Spleen (tissue), 11 donors: Measurements from ENCODE around the gene HUS1B. TPM values are rescaled to one million over a fixed set of nuclear protein-coding genes. Genes with fewer than 3 reads are reported as not detected.

ENCODE experiments used
- DNase-seq: peaks from one replicate; pipeline ENCODE4 v3.0.0-alpha.2; 2020
- H3K27ac ChIP-seq, 8 donors: fragments of 200-600 bp; sonication (generic) in 7 of 8; 1 replicate in 4 of 8; 2 replicates in 4 of 8; pipeline versions ENCODE4 v1.5.0 to v1.8.0; 2016 to 2021; ENCODE audit warnings: inconsistent platforms in 4 of 8, mild to moderate bottlenecking in 4 of 8, moderate library complexity in 1 of 8
- H3K27me3 ChIP-seq, 7 donors: fragments of 200-600 bp; sonication (generic) in 6 of 7; replicated peaks in 1 of 7; 1 replicate in 4 of 7; 2 replicates in 3 of 7; pipeline versions ENCODE4 v1.5.0 to v1.8.0; 2016 to 2021; ENCODE audit warnings: inconsistent platforms in 3 of 7, mild to moderate bottlenecking in 1 of 7
- H3K36me3 ChIP-seq, 6 donors: fragments of 200-600 bp; sonication (generic) in 5 of 6; 1 replicate in 4 of 6; 2 replicates in 2 of 6; pipeline versions ENCODE4 v1.5.0 to v1.8.0; 2016 to 2021; ENCODE audit warnings: inconsistent platforms in 2 of 6
- H3K4me1 ChIP-seq, 6 donors: fragments of 200-600 bp; sonication (generic) in 5 of 6; 1 replicate in 3 of 6; 2 replicates in 3 of 6; pipeline versions ENCODE4 v1.5.0 to v1.8.0; 2016 to 2021; ENCODE audit warnings: inconsistent platforms in 3 of 6
- H3K4me3 ChIP-seq, 8 donors: fragments of 200-600 bp; sonication (generic) in 7 of 8; 1 replicate in 4 of 8; 2 replicates in 4 of 8; pipeline versions ENCODE4 v1.5.0 to v1.8.0; 2016 to 2021; ENCODE audit warnings: inconsistent platforms in 4 of 8, mild to moderate bottlenecking in 4 of 8, moderate library complexity in 2 of 8
- H3K9me3 ChIP-seq, 8 donors: fragments of 200-600 bp; sonication (generic) in 7 of 8; 1 replicate in 4 of 8; 2 replicates in 4 of 8; pipeline versions ENCODE4 v1.5.0 to v1.8.0; 2016 to 2021; ENCODE audit warnings: inconsistent platforms in 4 of 8
- POLR2A ChIP-seq, 3 donors: fragments of 450-650 bp; IDR thresholded peaks; one replicate each; pipeline ENCODE4 v1.5.1; 2017; ENCODE audit warnings: antibody characterized with exemption in 3 of 3, mild to moderate bottlenecking in 1 of 3
- POLR2AphosphoS5 ChIP-seq, 3 donors: sonication (generic); formaldehyde crosslinking; IDR thresholded peaks; one replicate each; pipeline ENCODE4 v1.5.1; 2017; ENCODE audit warnings: antibody characterized with exemption in 3 of 3
- WGBS, 5 donors: extraction: QIAGEN DNeasy Blood & Tissue Kit in 3 of 5; methylation state at CpG; one replicate each; pipeline versions ENCODE4 v1.1.5 to v1.1.7; 2013 to 2018; 5-methylcytosine and 5-hydroxymethylcytosine counted together
- intact Hi-C: fragments of 100-400 bp; cut with DNase I; formaldehyde crosslinking; loops from one replicate; pipeline ENCODE4 v1.15.0; 2023; ENCODE audit warnings: low total_unique reads
- polyA plus RNA-seq, 3 donors: library from polyadenylated mRNA; stranded (reverse); fragments of 200-250 nt; gene quantifications; one replicate each; pipeline ENCODE4 v1.2.1, GENCODE V29; 2013
- total RNA-seq, 7 donors: library from RNA; depleted of rRNA in 3 of 7; stranded (reverse); fragments of >200 nt in 3 of 7; fragmentation: NEBNext Ultra II Directional in 4 of 7; extraction: Animal tissue kit (Norgen Biotek cat#: 25700) in 4 of 7; gene quantifications; one replicate each; pipeline versions ENCODE4 v1.1.0 to v1.2.1, GENCODE V29; 2016 to 2021
- TF ChIP-seq, protein P1 (sequence below), 11 experiments: fragments of 200-600 bp in 7 of 11; fragments of 450-650 bp in 4 of 11; sonication (generic) in 4 of 11; IDR thresholded peaks in 8 of 11; conservative IDR thresholded peaks in 3 of 11; 1 replicate in 7 of 11; 2 replicates in 4 of 11; pipeline versions ENCODE4 v1.4.0 to v1.8.0; 2016 to 2021; ENCODE audit warnings: antibody characterized with exemption in 11 of 11, inconsistent platforms in 4 of 11, mild to moderate bottlenecking in 1 of 11
- donor health status: healthy with polysubstance abuse.
- donor health status: DM: no; HTN: no; CAD: no; lungs with moderate emphysema.
- donor health status: DM: no; HTN: no; CAD: no.
- donor health status: Bipolar disorder and iron deficiency.
- donor health status: healthy.
- donor health status: DM: no; HTN: no; CAD: no.
- donor health status: DM: yes; HTN: yes; CAD: no.

The HUS1B gene
- total and polyA plus RNA-seq, 10 donors, result 0.06 to 6.1 (median 2.2) TPM

DNA sequence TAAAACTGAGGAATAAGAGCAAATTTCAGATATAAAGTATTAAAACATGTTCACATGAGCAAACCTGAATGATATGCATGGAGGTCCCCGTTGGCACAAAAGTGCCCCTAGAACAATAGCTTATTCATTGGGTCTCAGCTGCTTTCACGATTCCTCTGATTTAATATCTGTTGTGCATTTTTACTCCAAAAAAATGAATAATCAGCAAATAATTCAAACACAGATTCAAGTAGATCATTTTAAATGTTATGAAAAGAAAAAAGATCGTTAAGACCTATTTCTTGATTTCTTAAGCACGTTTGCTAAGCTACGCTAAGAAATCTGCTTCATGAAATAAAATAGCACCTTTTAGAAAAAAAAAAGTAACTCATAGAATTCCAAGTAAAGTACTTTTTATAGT is 21.7 kb downstream of the HUS1B start:
- 94 to 97% (median 96%) methylated on average over 5 of the region's 5 CpGs for WGBS, 5 donors
- H3K27ac ChIP-seq, result no peak overlapping the region
- no peaks in the 10 kb centered on the region for H3K4me1 ChIP-seq
- no peaks in the 10 kb centered on the region for H3K27me3 ChIP-seq
- peaks cover 0 to 79% (median 18%) of the 10 kb centered on the region in 6 donors for H3K36me3 ChIP-seq
- no peak for TF ChIP-seq POLR2AphosphoS5 (IDR thresholded peaks at IDR 0.05)
- TF ChIP-seq, protein P1, sequence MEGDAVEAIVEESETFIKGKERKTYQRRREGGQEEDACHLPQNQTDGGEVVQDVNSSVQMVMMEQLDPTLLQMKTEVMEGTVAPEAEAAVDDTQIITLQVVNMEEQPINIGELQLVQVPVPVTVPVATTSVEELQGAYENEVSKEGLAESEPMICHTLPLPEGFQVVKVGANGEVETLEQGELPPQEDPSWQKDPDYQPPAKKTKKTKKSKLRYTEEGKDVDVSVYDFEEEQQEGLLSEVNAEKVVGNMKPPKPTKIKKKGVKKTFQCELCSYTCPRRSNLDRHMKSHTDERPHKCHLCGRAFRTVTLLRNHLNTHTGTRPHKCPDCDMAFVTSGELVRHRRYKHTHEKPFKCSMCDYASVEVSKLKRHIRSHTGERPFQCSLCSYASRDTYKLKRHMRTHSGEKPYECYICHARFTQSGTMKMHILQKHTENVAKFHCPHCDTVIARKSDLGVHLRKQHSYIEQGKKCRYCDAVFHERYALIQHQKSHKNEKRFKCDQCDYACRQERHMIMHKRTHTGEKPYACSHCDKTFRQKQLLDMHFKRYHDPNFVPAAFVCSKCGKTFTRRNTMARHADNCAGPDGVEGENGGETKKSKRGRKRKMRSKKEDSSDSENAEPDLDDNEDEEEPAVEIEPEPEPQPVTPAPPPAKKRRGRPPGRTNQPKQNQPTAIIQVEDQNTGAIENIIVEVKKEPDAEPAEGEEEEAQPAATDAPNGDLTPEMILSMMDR (IDR thresholded peaks at IDR 0.05 in 8 of 11, conservative IDR thresholded peaks at IDR 0.05 in 3 of 11), result no peak
- no peak for TF ChIP-seq POLR2A (IDR thresholded peaks at IDR 0.05)
- no peak overlapping the region for H3K4me3 ChIP-seq
- intact Hi-C loops, result no loop called here
- no peak for DNase-seq
- H3K9me3 ChIP-seq, result no peaks in the 10 kb centered on the region

DNA sequence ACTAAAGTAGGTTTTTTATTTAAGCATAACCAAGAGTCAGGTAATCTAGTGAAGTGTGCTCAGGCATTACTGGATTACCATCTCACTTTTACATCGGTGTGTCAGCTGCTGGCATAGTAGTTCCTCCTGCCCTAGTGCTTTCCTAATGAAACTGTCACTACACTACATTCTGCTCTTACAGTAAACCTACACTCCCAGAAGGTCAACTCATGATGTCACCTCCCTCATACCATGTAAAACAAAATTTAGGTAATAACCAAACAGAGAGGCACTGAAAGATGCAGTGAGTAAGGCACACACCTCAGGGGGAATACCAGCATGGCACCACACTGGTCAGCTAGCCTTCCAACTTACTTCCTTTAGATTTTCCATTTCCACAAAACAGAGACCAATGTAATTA is 23.3 kb downstream of the HUS1B start:
- peaks cover 0 to 75% (median 18%) of the 10 kb centered on the region in 6 donors for H3K36me3 ChIP-seq
- no peak overlapping the region for H3K27ac ChIP-seq
- no peaks in the 10 kb centered on the region for H3K9me3 ChIP-seq
- no peaks in the 10 kb centered on the region for H3K27me3 ChIP-seq
- H3K4me1 ChIP-seq, result peaks cover 0 to 5% (median 0%) of the 10 kb centered on the region in 6 donors
- intact Hi-C loops, result no loop called here
- TF ChIP-seq POLR2AphosphoS5 (IDR thresholded peaks at IDR 0.05) (no peak), POLR2A (IDR thresholded peaks at IDR 0.05) (no peak)
- TF ChIP-seq, protein P1 (IDR thresholded peaks at IDR 0.05 in 8 of 11, conservative IDR thresholded peaks at IDR 0.05 in 3 of 11), result no peak
- no peak for DNase-seq
- no peak overlapping the region for H3K4me3 ChIP-seq
- 82 to 95% (median 86%) methylated on average over 1 of the region's 1 CpG for whole genome bisulfite sequencing, 5 donors

GRCh38 chr6:628766-629165 is 28.1 kb downstream of the HUS1B start:
- TF ChIP-seq POLR2A (IDR thresholded peaks at IDR 0.05), result no peak
- TF ChIP-seq, protein P1 (IDR thresholded peaks at IDR 0.05 in 8 of 11, conservative IDR thresholded peaks at IDR 0.05 in 3 of 11), result no peak
- no peak for TF ChIP-seq POLR2AphosphoS5 (IDR thresholded peaks at IDR 0.05)
- no peaks in the 10 kb centered on the region for H3K9me3 ChIP-seq
- DNase-seq, result no peak
- no peak overlapping the region for H3K27ac ChIP-seq
- no peak overlapping the region for H3K4me3 ChIP-seq
- H3K27me3 ChIP-seq, result no peaks in the 10 kb centered on the region
- peaks cover 0 to 80% (median 4%) of the 10 kb centered on the region in 6 donors for H3K36me3 ChIP-seq
- H3K4me1 ChIP-seq, result peaks cover 0 to 7% (median 0%) of the 10 kb centered on the region in 6 donors
- WGBS, 5 donors, result 39 to 56% (median 45%) methylated on average over 3 of the region's 3 CpGs
- intact Hi-C loops, result no loop called here

DNA sequence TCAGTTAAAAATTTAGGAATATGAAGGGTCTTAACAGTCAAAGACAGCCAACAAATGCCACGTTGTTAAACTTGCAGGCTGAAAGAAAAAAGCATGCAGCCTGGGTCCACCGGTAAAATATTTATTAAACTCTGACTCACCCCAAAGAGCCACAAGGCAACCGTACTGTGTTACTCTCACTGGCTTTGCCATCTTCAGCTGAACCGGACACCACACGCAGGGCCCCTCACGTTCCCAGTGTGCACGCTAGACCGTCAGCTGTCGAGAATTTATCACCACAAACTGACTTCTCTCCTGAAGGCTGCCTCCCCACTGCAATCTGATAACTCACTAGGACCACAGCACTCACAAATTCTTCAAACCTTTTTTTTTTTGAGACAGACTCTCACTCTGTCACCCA is 30.7 kb downstream of the HUS1B start:
- Histone ChIP-seq H3K27ac (no peak overlapping the region), H3K36me3 (peaks cover 0 to 80% (median 6%) of the 10 kb centered on the region in 6 donors), H3K4me3 (no peak overlapping the region), H3K4me1 (peaks cover 0 to 7% (median 0%) of the 10 kb centered on the region in 6 donors), H3K27me3 (no peaks in the 10 kb centered on the region), H3K9me3 (no peaks in the 10 kb centered on the region)
- DNase-seq, result no peak
- TF ChIP-seq, protein P1 (IDR thresholded peaks at IDR 0.05 in 8 of 11, conservative IDR thresholded peaks at IDR 0.05 in 3 of 11), result no peak
- TF ChIP-seq POLR2A (IDR thresholded peaks at IDR 0.05) (no peak), POLR2AphosphoS5 (IDR thresholded peaks at IDR 0.05) (no peak)
- 84 to 95% (median 94%) methylated on average over 9 of the region's 9 CpGs for WGBS, 5 donors
- intact Hi-C loops, result no loop called here
